Measurements from ENCODE around the gene HOATZ.

- no peak for TF ChIP-seq CTCF (IDR thresholded peaks at IDR 0.05; ENCODE audit: insufficient read depth, low read length, poor library complexity, severe bottlenecking)
- no peak for TF ChIP-seq EZH2phosphoT487 (conservative IDR thresholded peaks at IDR 0.05; ENCODE audit: low read length)
Measured at GRCh38 chr11:111500481-111500880, 14.1 kb upstream of the HOATZ start.

All from SU-DHL-6 (cell line).